ENCODE data around the gene TDRD5. TPM values are rescaled to one million over a fixed set of nuclear protein-coding genes. Genes with fewer than 3 reads are reported as not detected.

The TDRD5 gene
- total and polyA plus RNA-seq, 10 donors, result 0.02 to 0.14 (median 0.05) TPM; not detected in 6

GRCh38 chr1:179708434-179709195, 117.0 kb downstream of the TDRD5 start:
- intact Hi-C loops (cut with DNase I; ENCODE audit: low total_unique reads), result loop anchor here (5.0 to 10.0 kb wide), 2 partner anchors 104 to 466 kb away; no protein-coding TSS in a partner anchor

GRCh38 chr1:179709841-179710329, 118.3 kb downstream of the TDRD5 start:
- no peak overlapping the region for H3K4me3 ChIP-seq
- no peaks in the 10 kb centered on the region for H3K27me3 ChIP-seq (replicated peaks in 1 of 7)
- DNase-seq, result no peak
- H3K36me3 ChIP-seq, result no peaks in the 10 kb centered on the region
- H3K27ac ChIP-seq, result peak overlapping the region in 6 of 8 donors; percentile 22 to 60 (median 36)
- WGBS, 5 donors, result 11 to 23% (median 20%) methylated on average over 5 of the region's 5 CpGs
- H3K9me3 ChIP-seq, result peaks cover 0 to 28% (median 21%) of the 10 kb centered on the region in 8 donors
- H3K4me1 ChIP-seq, result peaks cover 8 to 26% (median 18%) of the 10 kb centered on the region in 6 donors
- intact Hi-C loops (cut with DNase I; ENCODE audit: low total_unique reads), result loop anchor here (5.0 to 10.0 kb wide), 2 partner anchors 102 to 465 kb away; no protein-coding TSS in a partner anchor
- peak in 1 of 3 donors; percentile 68 for TF ChIP-seq POLR2AphosphoS5 (IDR thresholded peaks at IDR 0.05)
- no peak for TF ChIP-seq CTCF (IDR thresholded peaks at IDR 0.05 in 8 of 11, conservative IDR thresholded peaks at IDR 0.05 in 3 of 11)

More at GRCh38 chr1:179708434-179709195, 117.0 kb downstream of the TDRD5 start:
- Histone ChIP-seq H3K4me3 (no peak overlapping the region), H3K27me3 (replicated peaks in 1 of 7) (no peaks in the 10 kb centered on the region), H3K27ac (no peak overlapping the region), H3K9me3 (peaks cover 0 to 16% (median 8%) of the 10 kb centered on the region in 8 donors), H3K4me1 (peaks cover 8 to 26% (median 18%) of the 10 kb centered on the region in 6 donors), H3K36me3 (no peaks in the 10 kb centered on the region)
- 80 to 84% (median 82%) methylated on average over 6 of the region's 6 CpGs for WGBS, 5 donors
- TF ChIP-seq POLR2A (IDR thresholded peaks at IDR 0.05), result no peak
- TF ChIP-seq CTCF (IDR thresholded peaks at IDR 0.05 in 8 of 11, conservative IDR thresholded peaks at IDR 0.05 in 3 of 11), result no peak
- TF ChIP-seq POLR2AphosphoS5 (IDR thresholded peaks at IDR 0.05), result no peak
- no peak for DNase-seq

- no peak overlapping the region for H3K4me3 ChIP-seq
- H3K9me3 ChIP-seq, result peaks cover 0 to 71% (median 63%) of the 10 kb centered on the region in 8 donors
- no peaks in the 10 kb centered on the region for H3K27me3 ChIP-seq (replicated peaks in 1 of 7)
- no peak overlapping the region for H3K27ac ChIP-seq
- H3K36me3 ChIP-seq, result no peaks in the 10 kb centered on the region
- DNase-seq, result no peak
- WGBS, 5 donors, result 81 to 93% (median 87%) methylated on average over 1 of the region's 1 CpG
- intact Hi-C loops (cut with DNase I; ENCODE audit: low total_unique reads), result no loop called here
- TF ChIP-seq POLR2A (IDR thresholded peaks at IDR 0.05), result no peak
- H3K4me1 ChIP-seq, result peaks cover 8 to 16% (median 14%) of the 10 kb centered on the region in 6 donors
These were observed 122.5 kb downstream of the TDRD5 start for GRCh38 chr1:179714159-179714558.

GRCh38 chr1:179714623-179715022, 123.0 kb downstream of the TDRD5 start:
- peaks cover 0 to 76% (median 67%) of the 10 kb centered on the region in 8 donors for H3K9me3 ChIP-seq
- no peak for DNase-seq
- no peak overlapping the region for H3K4me3 ChIP-seq
- H3K27me3 ChIP-seq (replicated peaks in 1 of 7), result no peaks in the 10 kb centered on the region
- TF ChIP-seq POLR2A (IDR thresholded peaks at IDR 0.05) (no peak), CTCF (IDR thresholded peaks at IDR 0.05 in 8 of 11, conservative IDR thresholded peaks at IDR 0.05 in 3 of 11) (no peak), POLR2AphosphoS5 (IDR thresholded peaks at IDR 0.05) (no peak)
- H3K4me1 ChIP-seq, result peaks cover 7 to 12% (median 9%) of the 10 kb centered on the region in 6 donors
- no peaks in the 10 kb centered on the region for H3K36me3 ChIP-seq
- intact Hi-C loops (cut with DNase I; ENCODE audit: low total_unique reads), result no loop called here
- H3K27ac ChIP-seq, result no peak overlapping the region
